GM18517 (cell line): Measurements from ENCODE around the gene GDNF.
"Not testable (repeated sequence)": the region's sequence is repeated elsewhere in the genome, so short reads cannot be mapped to it uniquely, and the experiment has no call there.

ENCODE experiments used
- ATAC-seq: cut with Tn5 transposase; IDR thresholded peaks from one replicate; pipeline ENCODE4 v1.9.1; 2021; ENCODE audit warnings: mild to moderate bottlenecking, moderate library complexity; ENCODE audit not compliant: unreplicated experiment

The GDNF gene

DNA sequence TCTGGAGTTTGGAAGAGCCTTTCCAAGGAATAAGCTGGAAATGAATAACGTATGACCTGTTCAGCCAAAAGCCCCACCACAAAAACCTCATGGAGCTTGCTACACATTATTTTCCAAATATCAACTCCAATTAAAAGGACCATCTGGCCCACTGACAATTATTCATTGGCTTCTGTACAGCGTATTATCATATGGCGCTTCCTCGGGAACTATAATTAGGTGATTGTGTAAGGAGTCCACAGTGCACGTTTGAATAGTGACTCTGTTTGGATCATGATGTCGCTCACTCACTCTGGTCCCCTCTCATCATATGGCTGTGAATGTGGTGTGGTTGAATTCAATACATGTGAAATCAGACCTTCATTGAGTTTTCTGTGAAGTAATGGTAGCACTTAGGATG, 52.1 kb downstream of the GDNF start:
- ATAC-seq = no peak

DNA sequence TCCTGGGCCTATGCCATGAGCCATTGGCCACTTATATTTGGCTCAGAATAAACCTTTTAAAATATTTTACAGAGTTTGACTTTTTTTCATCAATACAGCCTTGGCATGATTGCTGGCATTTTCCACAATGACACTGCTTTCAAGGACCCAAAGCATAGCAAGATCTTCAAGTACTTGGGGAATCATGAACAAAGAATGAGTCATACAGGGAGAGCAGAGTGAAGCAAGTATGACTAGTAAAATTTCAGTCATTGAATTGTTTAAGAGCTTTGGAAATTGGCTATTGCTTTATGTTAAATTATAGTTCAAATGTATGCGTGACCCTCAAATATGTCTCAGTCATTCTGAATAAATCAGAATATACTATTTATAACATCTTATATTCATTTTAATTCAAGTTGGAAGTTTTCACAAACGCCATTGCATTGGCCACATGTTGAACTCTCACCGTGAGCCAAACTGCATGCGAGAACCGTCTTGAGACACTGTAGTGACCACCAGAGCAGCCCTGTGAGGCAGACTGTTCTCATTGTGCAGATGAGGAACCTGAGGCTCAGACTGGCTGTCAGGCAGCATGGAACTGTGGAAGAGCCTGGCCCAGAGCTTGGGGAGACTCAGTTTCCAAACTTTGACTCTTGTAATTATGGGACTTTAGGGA, 52.9 kb downstream of the GDNF start:
- no peak for ATAC-seq

DNA sequence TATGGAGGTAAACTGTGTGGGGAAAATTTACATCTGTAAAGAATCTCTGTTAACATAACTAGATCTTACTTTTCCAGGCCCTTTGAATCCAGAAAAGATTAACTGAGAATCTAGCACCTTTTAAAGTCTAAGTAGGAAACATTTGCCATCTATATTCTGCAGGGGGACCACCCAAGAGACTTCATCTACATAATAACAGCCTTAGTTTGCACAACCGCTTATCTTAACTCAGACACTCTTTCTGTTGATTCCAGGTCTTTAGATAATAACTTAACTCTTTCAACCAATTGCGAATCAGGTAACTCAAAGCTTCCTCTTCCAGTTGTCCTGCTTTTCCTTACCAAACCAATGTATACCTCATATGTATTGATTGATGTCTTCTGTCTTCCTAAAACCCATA, 53.4 kb downstream of the GDNF start:
- ATAC-seq = no peak

DNA sequence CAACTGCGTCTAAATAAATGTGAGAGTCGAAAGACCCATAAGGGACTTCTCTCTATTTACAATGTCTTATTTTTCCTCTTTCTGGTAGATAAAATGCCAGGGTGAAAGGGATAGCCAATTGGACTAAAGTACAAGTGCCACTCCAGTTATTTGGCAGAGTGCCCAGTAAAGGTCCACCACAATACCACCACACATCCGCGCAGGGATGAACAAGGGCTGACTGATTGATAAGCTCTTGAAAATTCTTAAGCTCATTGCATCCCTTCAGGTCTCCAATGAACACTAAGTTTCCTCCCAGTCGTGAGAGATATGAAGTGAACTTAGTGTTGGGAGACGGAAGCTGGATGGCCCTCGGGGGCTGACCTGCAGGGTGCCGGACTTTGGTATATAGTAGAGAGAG, 58.4 kb downstream of the GDNF start:
- ATAC-seq = not testable (repeated sequence)

DNA sequence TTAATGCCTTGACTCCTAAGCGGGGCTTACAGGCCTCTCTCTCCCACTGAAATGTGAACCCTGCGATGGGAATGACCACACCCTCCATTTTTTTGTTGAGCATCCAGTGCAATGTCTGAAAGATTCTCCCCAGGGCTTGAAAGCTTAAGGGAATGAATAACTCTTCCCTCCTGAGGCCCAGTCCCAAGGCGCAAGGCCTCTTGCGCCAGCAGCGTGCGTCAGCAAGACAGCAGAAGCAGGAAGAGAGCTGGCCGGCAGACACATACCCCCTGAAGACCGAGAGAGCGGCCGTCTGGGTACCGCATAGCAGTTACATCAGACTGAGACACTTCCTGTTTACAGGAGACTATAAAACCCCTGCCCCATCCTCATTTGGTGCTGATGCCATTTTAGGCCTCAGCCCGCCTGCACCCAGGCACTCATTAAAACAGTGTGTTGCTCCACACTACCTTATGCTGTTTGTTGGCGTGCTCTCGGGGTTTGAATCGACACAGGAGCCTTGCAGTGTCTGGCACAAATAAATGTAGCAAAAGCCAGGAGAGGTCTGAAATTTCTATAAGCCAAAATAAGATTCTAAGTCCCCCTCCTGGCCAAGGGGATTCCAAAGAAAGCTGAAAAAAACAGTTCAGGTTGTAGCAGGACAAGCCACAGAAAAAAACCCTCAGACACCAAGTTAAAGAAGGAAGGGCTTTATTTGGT, 62.3 kb downstream of the GDNF start:
- ATAC-seq = no peak

DNA sequence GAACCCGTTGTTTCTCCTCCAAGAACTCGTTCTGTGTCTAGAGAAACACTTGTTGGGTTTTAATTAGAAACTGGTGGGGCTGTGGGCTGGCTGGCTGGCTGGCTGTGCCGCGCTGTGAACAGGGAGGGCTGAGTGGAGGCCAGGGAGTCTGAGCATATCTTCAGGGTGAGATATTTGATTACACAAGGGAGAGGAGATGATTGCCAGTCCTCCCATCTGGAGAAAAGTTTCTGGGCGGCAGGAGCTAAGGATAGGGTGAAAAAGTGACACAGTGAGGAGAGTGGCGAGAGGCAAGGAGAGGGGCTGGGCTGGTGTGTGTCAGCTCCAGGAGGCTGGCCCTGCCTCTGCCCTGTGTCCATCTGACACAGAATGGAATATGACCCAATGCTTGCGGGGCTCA, 63.0 kb downstream of the GDNF start:
- no peak for ATAC-seq

DNA sequence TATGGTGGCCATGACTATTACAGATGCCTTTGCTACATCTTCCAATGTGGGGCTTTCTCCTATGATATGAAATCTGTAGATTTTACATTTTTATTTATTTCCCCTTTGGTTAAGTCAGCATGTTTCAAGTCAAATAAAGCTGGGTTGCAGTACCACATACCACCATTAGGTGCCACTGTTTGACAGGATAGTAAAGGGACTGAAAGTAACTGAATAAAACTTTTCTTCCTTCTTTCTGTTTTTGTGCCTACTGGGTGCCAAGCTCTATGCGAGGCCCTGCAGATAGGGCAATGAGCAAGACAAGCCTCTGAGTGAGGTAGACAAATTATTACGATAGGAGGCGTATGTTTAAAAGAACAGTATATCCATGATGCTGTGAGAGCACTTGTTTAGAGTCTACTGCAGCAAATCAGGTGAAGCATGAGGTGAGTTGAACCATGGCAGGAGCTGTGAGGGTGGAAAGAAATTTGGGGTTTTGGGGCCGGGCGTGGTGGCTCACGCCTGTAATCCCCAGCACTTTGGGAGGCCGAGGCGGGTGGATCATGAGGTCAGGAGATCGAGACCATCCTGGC, 64.8 kb downstream of the GDNF start:
- no peak for ATAC-seq

DNA sequence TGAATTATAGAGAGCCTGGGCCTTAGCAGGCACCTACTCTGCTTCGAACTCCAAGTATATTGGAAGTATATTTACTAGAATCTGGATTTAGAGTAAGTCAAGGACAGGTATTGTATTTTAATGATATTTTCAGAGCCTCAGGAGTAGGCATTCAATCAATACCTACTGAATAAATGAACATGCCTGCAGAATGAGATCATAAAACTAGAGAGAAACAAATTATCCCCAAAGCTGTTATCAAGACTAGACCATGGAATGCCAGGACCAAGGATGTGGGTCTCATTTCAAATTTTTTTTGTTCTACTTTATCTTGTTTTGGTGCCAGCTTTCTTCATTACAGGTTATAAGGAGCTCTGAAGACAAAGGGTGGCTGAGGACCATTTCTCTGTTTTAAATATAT, 66.0 kb downstream of the GDNF start:
- ATAC-seq = no peak

DNA sequence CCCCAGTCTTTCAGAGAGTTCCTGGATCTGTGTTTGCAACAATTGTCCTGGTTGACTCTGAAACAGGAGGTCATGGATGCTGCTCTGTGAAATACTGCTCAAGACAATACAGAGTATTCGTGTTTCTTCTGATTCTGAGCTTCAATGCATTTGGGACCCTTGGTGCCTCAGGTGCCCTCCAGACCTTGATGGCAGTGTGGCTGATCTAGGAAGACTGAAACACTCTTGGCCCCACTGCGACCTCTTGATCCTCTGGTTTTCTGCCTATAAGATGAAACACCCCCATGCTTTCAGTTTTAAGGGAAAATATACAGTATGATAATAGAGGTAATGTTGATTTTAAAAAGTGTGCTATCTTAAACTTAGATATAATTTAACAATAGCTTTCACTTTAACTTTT, 67.6 kb downstream of the GDNF start:
- no peak for ATAC-seq

DNA sequence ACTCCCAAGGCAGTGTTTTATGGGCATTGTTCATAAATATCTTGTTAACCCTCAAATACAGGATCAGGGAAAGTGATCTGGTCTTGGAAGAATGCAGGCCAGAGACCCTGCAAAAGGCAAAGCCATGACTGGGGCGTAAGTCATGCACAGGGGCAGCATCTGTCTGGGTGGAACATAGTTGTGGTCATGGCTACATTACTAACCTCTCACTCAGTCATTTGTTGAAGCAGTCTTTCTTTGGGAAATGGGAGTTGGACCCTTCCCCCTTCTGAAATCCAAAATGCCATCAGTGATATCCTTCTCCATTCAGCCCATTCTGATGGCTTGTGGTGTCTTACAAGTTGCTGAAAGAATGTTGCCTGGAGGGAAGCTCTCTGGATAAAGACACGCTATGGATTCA, 68.1 kb downstream of the GDNF start:
- ATAC-seq = no peak

DNA sequence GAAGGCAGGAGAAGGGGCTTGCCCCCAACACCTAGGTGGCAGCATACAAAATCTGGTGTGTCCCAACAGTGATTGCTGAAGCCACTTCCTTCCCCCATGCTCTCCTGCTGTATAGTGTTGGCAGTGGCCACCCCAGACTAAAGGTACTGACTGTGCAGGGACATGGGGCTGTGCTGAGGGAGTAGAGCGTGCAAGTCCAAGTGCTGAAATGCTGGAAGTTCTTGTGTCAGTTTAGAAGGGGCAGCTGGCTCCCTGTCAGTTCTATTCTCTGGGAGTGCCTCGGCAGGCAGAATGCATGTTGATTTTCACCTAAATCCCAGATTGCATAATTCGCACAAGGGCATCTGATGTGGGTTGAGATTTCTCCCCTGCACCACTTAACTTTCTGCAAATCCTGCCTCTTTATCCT, 68.6 kb downstream of the GDNF start:
- no peak for ATAC-seq

DNA sequence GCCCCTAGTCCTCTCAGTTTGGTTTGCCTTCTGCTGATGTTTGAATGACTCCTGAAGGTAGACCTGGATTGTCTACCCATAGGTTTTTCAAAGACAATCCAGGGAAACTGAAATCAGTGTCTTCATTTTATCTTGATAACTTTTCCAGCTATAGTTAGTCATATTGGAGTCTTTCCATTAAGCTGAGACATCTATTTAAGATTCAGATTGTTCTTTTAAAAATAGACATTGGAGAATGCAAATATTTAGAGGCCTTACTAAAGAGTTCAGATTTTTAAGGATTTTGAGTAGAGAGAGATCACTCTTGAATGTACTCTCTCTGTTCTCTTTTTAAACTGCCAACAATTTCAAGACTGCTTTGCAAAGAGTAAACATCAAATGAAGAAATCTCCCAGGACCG, 69.1 kb downstream of the GDNF start:
- ATAC-seq = no peak

DNA sequence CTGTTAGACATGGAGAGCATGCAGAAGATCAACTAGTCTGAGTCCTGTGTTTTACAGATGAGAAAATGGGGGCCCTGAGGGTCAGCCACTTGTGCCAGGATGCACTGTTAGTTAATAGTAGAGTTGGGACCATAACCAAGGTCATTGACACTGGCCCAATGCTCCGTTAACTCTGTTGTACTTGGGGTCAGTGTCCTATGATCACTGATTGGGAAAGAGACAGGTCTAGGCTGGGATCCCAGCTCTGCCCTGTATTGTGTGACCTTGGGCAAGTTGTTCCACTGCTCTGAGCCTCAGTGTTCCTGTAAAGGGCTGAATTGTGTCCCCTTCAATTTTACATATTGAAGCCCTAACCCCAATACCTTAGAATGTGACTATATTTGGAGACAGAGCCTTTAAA, 70.0 kb downstream of the GDNF start:
- ATAC-seq = no peak

DNA sequence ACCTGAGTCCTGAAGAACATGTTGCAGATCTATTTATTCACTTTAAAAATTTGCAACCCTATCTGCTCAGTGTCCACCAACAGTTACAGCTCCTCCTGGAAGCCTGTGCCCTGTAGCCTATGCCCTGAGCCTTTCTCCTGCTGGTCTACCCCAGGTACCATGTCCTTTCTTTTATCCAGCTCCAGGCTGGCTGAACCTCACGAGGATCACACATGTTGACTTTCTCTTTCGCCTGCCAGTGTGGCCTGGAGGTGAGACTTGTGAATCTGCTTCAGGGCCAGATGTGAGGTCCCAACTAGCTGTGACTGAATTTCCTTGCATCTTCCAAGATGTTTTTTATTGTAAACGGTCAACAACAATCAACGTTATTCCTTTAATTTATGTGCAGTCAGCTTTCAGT, 70.7 kb downstream of the GDNF start:
- ATAC-seq = no peak

DNA sequence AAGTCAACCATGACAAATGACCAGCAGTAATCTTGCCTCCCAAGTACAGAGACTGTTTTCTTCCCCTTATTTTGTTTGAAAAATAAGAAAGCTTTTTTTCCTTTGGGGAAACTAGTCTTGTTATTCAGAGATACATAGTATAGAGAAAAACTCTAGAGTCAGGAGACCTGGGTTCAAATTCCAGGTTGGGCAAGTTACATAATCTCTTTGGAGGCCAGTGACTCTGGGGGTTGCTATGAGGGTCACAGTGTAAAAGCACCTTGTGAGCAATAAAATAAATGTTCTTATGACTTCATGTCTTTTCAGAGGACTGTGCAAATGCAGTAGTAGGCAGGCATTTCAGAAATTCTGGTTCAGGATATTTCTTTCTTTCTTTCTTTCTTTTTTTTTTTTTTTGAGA, 71.5 kb downstream of the GDNF start:
- no peak for ATAC-seq

DNA sequence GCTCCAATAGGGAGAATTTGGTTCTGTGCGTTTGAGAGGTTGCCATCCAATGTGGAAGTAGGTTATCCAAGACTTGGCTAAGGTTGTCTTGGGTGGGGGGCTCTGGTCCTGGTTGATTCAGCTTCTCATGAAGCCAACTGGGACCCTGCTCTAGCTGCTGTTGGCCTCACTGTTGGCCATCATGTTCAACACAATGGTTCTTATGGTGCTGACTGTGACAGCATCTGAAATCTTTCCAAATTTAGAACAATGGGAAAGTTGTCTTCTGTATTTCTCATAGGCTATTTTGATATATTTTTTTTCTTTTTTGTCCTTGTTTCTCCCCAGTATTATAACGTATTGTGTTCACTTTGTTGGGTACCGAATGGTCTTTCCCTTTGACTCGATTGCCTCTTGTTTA, 71.9 kb downstream of the GDNF start:
- ATAC-seq = no peak

DNA sequence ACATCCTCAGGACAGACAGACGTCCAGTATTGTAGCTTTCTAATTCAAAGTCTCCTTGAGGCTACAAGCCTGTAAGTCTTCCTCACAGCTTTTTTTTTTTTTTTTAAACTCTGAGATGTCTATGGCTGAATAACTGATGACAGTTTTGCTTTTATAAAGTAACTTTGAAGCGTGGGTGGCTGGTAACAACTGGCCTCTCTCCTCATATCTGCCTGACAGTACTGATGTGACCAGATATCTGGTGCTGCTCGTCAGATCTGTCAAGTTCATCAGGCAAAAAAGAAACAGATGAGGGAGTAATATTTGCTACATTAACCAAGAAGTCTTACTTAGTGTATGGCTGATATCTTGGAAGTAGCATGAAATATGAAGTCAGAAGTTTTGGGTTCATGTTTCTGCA, 72.6 kb downstream of the GDNF start:
- no peak for ATAC-seq
